Nephron progenitor cell (in vitro differentiated cells): ENCODE results near the gene AHCYL1.

Experiments
- DNase-seq: peaks from one replicate; pipeline ENCODE4 v3.0.0; 2021
- H3K27ac Mint-ChIP-seq: 2 replicates; pipeline ENCODE4 v1.8.0; 2021; ENCODE audit warnings: mild to moderate bottlenecking, moderate library complexity, mixed read lengths
- H3K27me3 Mint-ChIP-seq: 2 replicates; pipeline ENCODE4 v1.8.0; 2021; ENCODE audit warnings: mild to moderate bottlenecking, low read depth, mixed read lengths; ENCODE audit not compliant: poor library complexity
- H3K36me3 Mint-ChIP-seq: 2 replicates; pipeline ENCODE4 v1.8.0; 2021; ENCODE audit warnings: low read depth, mixed read lengths
- H3K4me1 Mint-ChIP-seq: 2 replicates; pipeline ENCODE4 v1.8.0; 2021; ENCODE audit warnings: mixed read lengths
- H3K4me3 Mint-ChIP-seq: 2 replicates; pipeline ENCODE4 v1.8.0; 2021; ENCODE audit warnings: mild to moderate bottlenecking, moderate library complexity, mixed read lengths
- H3K9me3 Mint-ChIP-seq: 2 replicates; pipeline ENCODE4 v1.8.0; 2021; ENCODE audit warnings: mild to moderate bottlenecking, moderate library complexity, mixed read lengths
- TF ChIP-seq, protein P1 (sequence below): fragments of 200-600 bp; sonication (generic); IDR thresholded peaks from 2 replicates; pipeline ENCODE4 v1.5.0; 2021; ENCODE audit warnings: antibody characterized with exemption

AHCYL1 gene

DNA sequence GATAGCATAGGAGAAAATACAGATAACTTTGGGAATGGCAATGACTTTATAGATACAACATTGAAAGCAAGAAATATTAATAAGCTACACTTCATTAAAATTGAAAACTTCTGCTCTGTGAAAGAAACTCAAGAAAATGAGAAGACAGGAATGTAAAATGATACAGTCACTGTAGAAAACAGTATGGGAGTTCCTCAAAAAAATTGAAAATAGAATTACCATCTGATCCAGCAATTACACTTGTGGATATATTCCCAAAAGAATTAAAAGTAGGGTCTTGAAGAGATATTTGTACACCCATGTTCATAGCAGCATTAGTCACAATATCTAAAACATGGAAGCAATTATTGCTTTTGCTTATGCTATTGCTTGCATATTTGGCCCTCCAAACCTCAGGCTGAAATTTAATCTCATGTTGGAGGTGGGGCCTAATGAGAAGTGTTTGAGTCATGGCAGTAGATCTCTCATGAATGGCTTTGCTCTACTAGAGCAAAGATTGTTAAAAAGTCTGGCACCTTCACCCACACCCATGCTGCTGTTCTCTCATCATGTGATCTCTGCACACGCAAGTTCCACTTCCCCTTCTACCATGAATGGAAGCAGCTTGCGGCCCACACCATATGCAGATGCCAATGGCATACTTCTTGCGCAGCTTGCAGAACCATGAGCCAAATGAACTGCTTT is 15.3 kb upstream of the AHCYL1 start:
- DNase-seq = no peak
- H3K9me3 Mint-ChIP-seq = peaks cover 17% of the 10 kb centered on the region
- H3K36me3 Mint-ChIP-seq = peaks cover 5% of the 10 kb centered on the region

DNA sequence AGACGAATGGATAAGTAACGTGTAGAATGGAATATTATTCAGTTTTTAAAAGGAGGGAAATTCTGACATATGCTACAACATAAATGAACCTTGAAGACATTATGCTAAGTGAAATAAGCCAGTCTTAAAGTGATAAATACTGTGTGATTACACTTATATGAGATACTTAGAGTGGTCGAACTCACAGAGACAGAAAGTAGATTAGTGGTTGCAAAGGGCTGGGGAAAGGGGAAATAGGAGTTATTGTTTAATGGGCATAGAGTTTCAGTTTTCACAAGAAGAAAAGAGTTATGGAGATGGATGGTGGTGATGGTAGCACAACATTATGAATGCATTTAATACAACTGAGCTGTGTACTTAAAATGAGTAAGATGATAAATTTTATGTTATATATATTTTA is 14.7 kb upstream of the AHCYL1 start:
- peaks cover 3% of the 10 kb centered on the region for H3K27me3 Mint-ChIP-seq
- H3K27ac Mint-ChIP-seq = no peak overlapping the region
- no peaks in the 10 kb centered on the region for H3K4me1 Mint-ChIP-seq
- TF ChIP-seq, protein P1, sequence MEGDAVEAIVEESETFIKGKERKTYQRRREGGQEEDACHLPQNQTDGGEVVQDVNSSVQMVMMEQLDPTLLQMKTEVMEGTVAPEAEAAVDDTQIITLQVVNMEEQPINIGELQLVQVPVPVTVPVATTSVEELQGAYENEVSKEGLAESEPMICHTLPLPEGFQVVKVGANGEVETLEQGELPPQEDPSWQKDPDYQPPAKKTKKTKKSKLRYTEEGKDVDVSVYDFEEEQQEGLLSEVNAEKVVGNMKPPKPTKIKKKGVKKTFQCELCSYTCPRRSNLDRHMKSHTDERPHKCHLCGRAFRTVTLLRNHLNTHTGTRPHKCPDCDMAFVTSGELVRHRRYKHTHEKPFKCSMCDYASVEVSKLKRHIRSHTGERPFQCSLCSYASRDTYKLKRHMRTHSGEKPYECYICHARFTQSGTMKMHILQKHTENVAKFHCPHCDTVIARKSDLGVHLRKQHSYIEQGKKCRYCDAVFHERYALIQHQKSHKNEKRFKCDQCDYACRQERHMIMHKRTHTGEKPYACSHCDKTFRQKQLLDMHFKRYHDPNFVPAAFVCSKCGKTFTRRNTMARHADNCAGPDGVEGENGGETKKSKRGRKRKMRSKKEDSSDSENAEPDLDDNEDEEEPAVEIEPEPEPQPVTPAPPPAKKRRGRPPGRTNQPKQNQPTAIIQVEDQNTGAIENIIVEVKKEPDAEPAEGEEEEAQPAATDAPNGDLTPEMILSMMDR = no peak
- peaks cover 5% of the 10 kb centered on the region for H3K36me3 Mint-ChIP-seq
- no peak for DNase-seq
- H3K4me3 Mint-ChIP-seq = no peak overlapping the region
- H3K9me3 Mint-ChIP-seq = peaks cover 15% of the 10 kb centered on the region

More for the DNA sequence above, 15.3 kb upstream of the AHCYL1 start:
- TF ChIP-seq, protein P1 = no peak
- Mint-ChIP-seq H3K27me3 (peaks cover 3% of the 10 kb centered on the region), H3K27ac (no peak overlapping the region), H3K4me3 (no peak overlapping the region), H3K4me1 (no peaks in the 10 kb centered on the region)

DNA sequence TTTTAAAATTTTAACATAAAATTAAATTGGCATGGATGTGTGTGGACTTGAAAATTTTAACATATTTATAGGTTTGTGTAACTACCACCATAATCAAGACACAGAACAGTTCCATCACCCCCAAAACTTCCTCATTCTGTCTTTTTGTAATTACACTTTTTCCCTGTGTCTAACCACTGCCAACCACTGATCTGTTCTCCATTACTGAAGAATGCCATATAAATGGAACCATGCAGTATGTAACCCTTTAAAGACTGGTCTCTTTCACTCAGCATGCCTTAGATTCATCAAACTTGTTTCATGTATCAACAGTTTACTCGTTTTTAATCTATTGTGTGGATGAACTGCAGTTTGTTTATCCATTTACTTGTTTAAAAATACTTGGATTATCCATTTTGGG is 13.0 kb upstream of the AHCYL1 start:
- no peak for DNase-seq
- no peaks in the 10 kb centered on the region for H3K36me3 Mint-ChIP-seq
- H3K9me3 Mint-ChIP-seq = peaks cover 4% of the 10 kb centered on the region
- H3K4me1 Mint-ChIP-seq = no peaks in the 10 kb centered on the region
- peaks cover 3% of the 10 kb centered on the region for H3K27me3 Mint-ChIP-seq
- TF ChIP-seq, protein P1 = no peak
- no peak overlapping the region for H3K4me3 Mint-ChIP-seq
- H3K27ac Mint-ChIP-seq = no peak overlapping the region

DNA sequence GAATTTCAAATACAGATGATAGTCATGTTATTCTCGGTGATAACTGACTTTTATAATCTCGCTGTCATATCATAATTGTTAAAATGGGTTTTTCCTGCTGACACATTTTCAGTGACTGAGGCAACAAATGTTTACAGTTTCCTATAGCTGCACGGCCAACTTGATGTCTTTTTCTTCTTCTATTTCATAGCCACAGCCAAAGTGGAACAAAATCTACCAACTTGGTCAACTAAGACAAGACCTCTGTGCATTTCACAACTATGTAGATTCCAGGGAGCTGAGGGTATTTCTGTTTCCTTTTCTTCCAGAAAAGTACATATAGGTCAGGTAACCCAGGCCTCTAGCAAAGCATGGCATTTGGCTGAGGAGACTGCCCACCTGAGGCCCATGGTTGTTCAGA is 10.4 kb upstream of the AHCYL1 start:
- H3K27me3 Mint-ChIP-seq = peaks cover 8% of the 10 kb centered on the region
- TF ChIP-seq, protein P1 = no peak
- no peak overlapping the region for H3K4me3 Mint-ChIP-seq
- H3K4me1 Mint-ChIP-seq = peaks cover 10% of the 10 kb centered on the region
- no peaks in the 10 kb centered on the region for H3K36me3 Mint-ChIP-seq
- DNase-seq = no peak
- no peaks in the 10 kb centered on the region for H3K9me3 Mint-ChIP-seq
- H3K27ac Mint-ChIP-seq = no peak overlapping the region

DNA sequence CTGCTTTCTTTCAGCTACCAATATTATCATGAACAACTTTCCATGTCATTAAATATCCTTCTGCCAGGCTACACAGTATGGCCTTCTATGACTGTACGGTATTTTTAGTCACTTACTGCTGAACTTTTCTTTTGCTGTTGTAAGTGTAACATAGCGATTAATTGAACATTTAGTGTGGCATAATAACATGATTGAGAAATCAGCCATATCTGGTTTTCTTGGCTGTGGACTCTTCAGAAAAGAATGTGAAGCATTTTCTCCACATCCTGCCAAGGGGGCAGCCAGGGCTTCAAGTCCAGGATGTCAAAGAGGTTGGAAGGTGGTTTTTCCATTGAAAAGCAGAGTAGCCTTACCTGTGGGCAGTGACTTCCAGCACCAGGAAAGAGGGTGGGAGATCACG is 8.8 kb upstream of the AHCYL1 start:
- no peak overlapping the region for H3K27ac Mint-ChIP-seq
- no peaks in the 10 kb centered on the region for H3K36me3 Mint-ChIP-seq
- no peaks in the 10 kb centered on the region for H3K9me3 Mint-ChIP-seq
- DNase-seq = no peak
- TF ChIP-seq, protein P1 = no peak
- H3K4me3 Mint-ChIP-seq = no peak overlapping the region
- peaks cover 5% of the 10 kb centered on the region for H3K27me3 Mint-ChIP-seq
- H3K4me1 Mint-ChIP-seq = peaks cover 25% of the 10 kb centered on the region

DNA sequence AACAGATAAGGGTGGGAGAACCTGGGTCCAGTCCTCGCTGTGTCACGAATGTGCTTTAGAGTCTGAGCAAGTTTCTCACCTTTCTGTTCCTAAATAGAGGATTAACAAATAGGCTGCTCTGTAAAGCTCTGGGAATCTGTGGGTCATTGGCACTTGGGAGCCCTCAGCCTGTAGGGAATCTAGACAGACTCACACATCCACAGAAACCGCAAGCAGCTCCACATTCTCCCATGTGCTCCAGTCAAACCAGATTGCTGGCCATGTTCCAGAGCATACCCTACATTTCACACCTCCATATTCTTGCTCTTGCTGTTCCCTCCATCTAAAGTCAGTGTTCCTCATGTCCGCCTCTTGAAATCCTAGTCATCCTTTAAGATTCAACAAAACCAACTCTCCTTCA is 7.8 kb upstream of the AHCYL1 start:
- Mint-ChIP-seq H3K27me3 (peaks cover 9% of the 10 kb centered on the region), H3K27ac (no peak overlapping the region), H3K9me3 (no peaks in the 10 kb centered on the region), H3K36me3 (no peaks in the 10 kb centered on the region), H3K4me1 (peaks cover 25% of the 10 kb centered on the region), H3K4me3 (no peak overlapping the region)
- TF ChIP-seq, protein P1 = no peak
- no peak for DNase-seq
